Esophagus squamous epithelium (tissue), 5 donors: Measurements from ENCODE around the gene OR10H5. TPM values are rescaled to one million over a fixed set of nuclear protein-coding genes. Genes with fewer than 3 reads are reported as not detected.
A peak's percentile ranks its signal among the peaks of the same experiment; 100 is the strongest.

Experiments
- DNase-seq: peaks from one replicate; lab custom pipeline; 2025; lab: John Stamatoyannopoulos, UW
- H3K27ac ChIP-seq, 4 donors: fragments of 200-600 bp; sonication (generic); one replicate each; pipeline ENCODE4 v1.5.1; 2016 to 2019; ENCODE audit warnings: mild to moderate bottlenecking in 1 of 4
- H3K27me3 ChIP-seq, 4 donors: fragments of 200-600 bp; sonication (generic); 1 replicate in 3 of 4; 2 replicates in 1 of 4; pipeline versions ENCODE4 v1.5.1 to v1.6.0; 2017 to 2021; ENCODE audit warnings: antibody characterized with exemption in 1 of 4
- H3K36me3 ChIP-seq, 3 donors: fragments of 200-600 bp; sonication (generic); one replicate each; pipeline ENCODE4 v1.5.1; 2016 to 2019
- H3K4me1 ChIP-seq, 3 donors: fragments of 200-600 bp; sonication (generic); one replicate each; pipeline ENCODE4 v1.5.1; 2017 to 2019
- H3K4me3 ChIP-seq, 4 donors: fragments of 200-600 bp; sonication (generic); 1 replicate in 3 of 4; 2 replicates in 1 of 4; pipeline ENCODE4 v1.5.1; 2016 to 2019; ENCODE audit warnings: mild to moderate bottlenecking in 2 of 4, moderate library complexity in 1 of 4
- H3K9me3 ChIP-seq, 3 donors: fragments of 200-600 bp; sonication (generic); one replicate each; pipeline ENCODE4 v1.5.1; 2016 to 2019
- POLR2A ChIP-seq, 4 donors: fragments of 450-650 bp; IDR thresholded peaks; one replicate each; pipeline ENCODE4 v1.6.1; 2017; ENCODE audit warnings: antibody characterized with exemption in 4 of 4, mild to moderate bottlenecking in 4 of 4, moderate library complexity in 3 of 4
- WGBS, 2 donors: methylation state at CpG; one replicate each; pipeline ENCODE4 v1.1.5; 2018; 5-methylcytosine and 5-hydroxymethylcytosine counted together
- intact Hi-C: fragments of 100-400 bp; cut with DNase I; formaldehyde crosslinking; loops from one replicate; pipeline ENCODE4 v1.15.0; 2022
- total RNA-seq, 4 donors: library from RNA; depleted of rRNA; stranded (reverse); fragments of >200 nt; gene quantifications; one replicate each; pipeline ENCODE4 v1.1.0, GENCODE V29; 2016
- TF ChIP-seq, protein P1 (sequence below), 6 experiments: fragments of 450-650 bp in 4 of 6; fragments of 200-600 bp in 2 of 6; sonication (generic) in 2 of 6; IDR thresholded peaks; one replicate each; pipeline ENCODE4 v1.5.1; 2016 to 2019; ENCODE audit warnings: antibody characterized with exemption in 6 of 6, mild to moderate bottlenecking in 4 of 6, moderate library complexity in 4 of 6
- donor health status: DM: yes; HTN: yes; CAD: no.

Gene OR10H5
- total RNA-seq, 4 donors from 2014 or later, result not detected

DNA sequence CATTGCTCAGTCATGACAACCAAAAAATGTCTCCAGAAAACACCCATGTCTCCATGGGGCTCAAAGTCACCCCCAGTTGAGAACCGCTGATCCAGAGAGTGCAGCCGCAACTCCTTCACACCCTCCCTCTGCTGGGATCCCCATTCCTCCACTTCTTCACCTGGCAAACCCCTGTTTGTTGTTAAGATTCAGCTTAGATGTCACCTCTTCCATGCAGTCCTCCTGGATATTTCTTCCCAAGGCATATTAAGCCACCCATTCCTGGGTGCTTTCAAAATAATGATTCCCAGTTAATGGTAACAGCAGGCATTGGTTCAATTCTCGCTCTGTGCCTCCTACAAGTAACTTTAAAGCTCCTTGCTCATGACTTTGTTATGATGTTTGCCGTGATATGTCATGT lies 24.0 kb downstream of the OR10H5 start:
- no peak for TF ChIP-seq POLR2A (IDR thresholded peaks at IDR 0.05)
- TF ChIP-seq, protein P1, sequence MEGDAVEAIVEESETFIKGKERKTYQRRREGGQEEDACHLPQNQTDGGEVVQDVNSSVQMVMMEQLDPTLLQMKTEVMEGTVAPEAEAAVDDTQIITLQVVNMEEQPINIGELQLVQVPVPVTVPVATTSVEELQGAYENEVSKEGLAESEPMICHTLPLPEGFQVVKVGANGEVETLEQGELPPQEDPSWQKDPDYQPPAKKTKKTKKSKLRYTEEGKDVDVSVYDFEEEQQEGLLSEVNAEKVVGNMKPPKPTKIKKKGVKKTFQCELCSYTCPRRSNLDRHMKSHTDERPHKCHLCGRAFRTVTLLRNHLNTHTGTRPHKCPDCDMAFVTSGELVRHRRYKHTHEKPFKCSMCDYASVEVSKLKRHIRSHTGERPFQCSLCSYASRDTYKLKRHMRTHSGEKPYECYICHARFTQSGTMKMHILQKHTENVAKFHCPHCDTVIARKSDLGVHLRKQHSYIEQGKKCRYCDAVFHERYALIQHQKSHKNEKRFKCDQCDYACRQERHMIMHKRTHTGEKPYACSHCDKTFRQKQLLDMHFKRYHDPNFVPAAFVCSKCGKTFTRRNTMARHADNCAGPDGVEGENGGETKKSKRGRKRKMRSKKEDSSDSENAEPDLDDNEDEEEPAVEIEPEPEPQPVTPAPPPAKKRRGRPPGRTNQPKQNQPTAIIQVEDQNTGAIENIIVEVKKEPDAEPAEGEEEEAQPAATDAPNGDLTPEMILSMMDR (IDR thresholded peaks at IDR 0.05), result no peak
- DNase-seq, result no peak
- Histone ChIP-seq H3K4me1 (peaks cover 0 to 9% (median 0%) of the 10 kb centered on the region in 3 donors), H3K36me3 (no peaks in the 10 kb centered on the region), H3K27ac (no peak overlapping the region), H3K27me3 (peaks cover 0 to 54% (median 0%) of the 10 kb centered on the region in 4 donors), H3K4me3 (no peak overlapping the region), H3K9me3 (no peaks in the 10 kb centered on the region)
- WGBS, 2 donors, result 72 to 77% methylated on average over 4 of the region's 4 CpGs
- intact Hi-C loops, result loop anchor here (5.0 kb wide), 1 partner anchor 184 kb away; no protein-coding TSS in a partner anchor

- DNase-seq, result no peak
- no peak overlapping the region for H3K4me3 ChIP-seq
- no peaks in the 10 kb centered on the region for H3K36me3 ChIP-seq
- no peak overlapping the region for H3K27ac ChIP-seq
- TF ChIP-seq, protein P1 (IDR thresholded peaks at IDR 0.05), result peak in 5 of 6 experiments; percentile 21 to 57 (median 38)
- no peak for TF ChIP-seq POLR2A (IDR thresholded peaks at IDR 0.05)
- peaks cover 0 to 9% (median 0%) of the 10 kb centered on the region in 3 donors for H3K4me1 ChIP-seq
- H3K27me3 ChIP-seq, result peaks cover 0 to 54% (median 0%) of the 10 kb centered on the region in 4 donors
- intact Hi-C loops, result loop anchor here (5.0 kb wide), 1 partner anchor 185 kb away; no protein-coding TSS in a partner anchor
- whole genome bisulfite sequencing, 2 donors, result 19 to 23% methylated on average over 5 to 6 of the region's 6 CpGs
- no peaks in the 10 kb centered on the region for H3K9me3 ChIP-seq
These were observed 24.7 kb downstream of the OR10H5 start for GRCh38 chr19:15812060-15812722.

DNA sequence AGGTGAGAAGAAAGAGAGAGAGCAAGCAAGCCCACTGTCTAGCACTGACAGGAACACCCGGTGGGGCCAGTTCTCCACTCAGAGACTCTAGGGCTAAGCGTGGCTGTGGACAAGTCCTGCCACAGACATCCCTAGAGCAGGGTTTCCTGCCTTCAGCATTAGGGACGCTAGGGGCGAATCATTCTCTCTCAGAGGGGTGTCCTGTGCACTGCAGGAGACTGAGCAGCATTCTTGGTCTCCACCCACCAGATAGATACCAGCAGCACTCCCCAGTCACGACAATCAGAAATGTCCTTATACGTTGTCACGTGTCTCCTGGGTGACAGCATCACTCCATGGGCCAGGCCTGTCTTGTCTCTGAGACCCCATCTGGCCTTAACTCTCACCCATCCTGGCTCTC lies 26.5 kb downstream of the OR10H5 start:
- peaks cover 0 to 52% (median 0%) of the 10 kb centered on the region in 4 donors for H3K27me3 ChIP-seq
- intact Hi-C loops, result loop anchor here (5.0 kb wide), 1 partner anchor 187 kb away; no protein-coding TSS in a partner anchor
- no peak for TF ChIP-seq POLR2A (IDR thresholded peaks at IDR 0.05)
- TF ChIP-seq, protein P1 (IDR thresholded peaks at IDR 0.05), result no peak

GRCh38 chr19:15815306-15815705 lies 27.8 kb downstream of the OR10H5 start, which contains the start of gene OR10H1:
OR10H1 (minus strand) TSS chr19:15815664; CDS start chr19:15808037, 7,627 bp downstream.
- H3K4me1 ChIP-seq, result peaks cover 0 to 4% (median 0%) of the 10 kb centered on the region in 3 donors
- no peak for DNase-seq
- intact Hi-C loops, result no loop called here
- no peaks in the 10 kb centered on the region for H3K9me3 ChIP-seq
- 38 to 53% methylated on average over 3 to 4 of the region's 5 CpGs for WGBS, 2 donors
- H3K4me3 ChIP-seq, result no peak within 1 kb of the TSS
- no peaks in the 10 kb centered on the region for H3K36me3 ChIP-seq
- TF ChIP-seq, protein P1 (IDR thresholded peaks at IDR 0.05), result peak in 1 of 6 experiments; percentile 9
- no peak for TF ChIP-seq POLR2A (IDR thresholded peaks at IDR 0.05)
- peaks cover 0 to 52% (median 0%) of the 10 kb centered on the region in 4 donors for H3K27me3 ChIP-seq
- H3K27ac ChIP-seq, result no peak within 1 kb of the TSS

More for the DNA sequence above, 26.5 kb downstream of the OR10H5 start:
- no peaks in the 10 kb centered on the region for H3K9me3 ChIP-seq
- no peak for DNase-seq
- no peak overlapping the region for H3K27ac ChIP-seq
- H3K36me3 ChIP-seq, result no peaks in the 10 kb centered on the region
- peaks cover 0 to 9% (median 0%) of the 10 kb centered on the region in 3 donors for H3K4me1 ChIP-seq
- 43 to 68% methylated on average over 7 of the region's 7 CpGs for WGBS, 2 donors
- no peak overlapping the region for H3K4me3 ChIP-seq

DNA sequence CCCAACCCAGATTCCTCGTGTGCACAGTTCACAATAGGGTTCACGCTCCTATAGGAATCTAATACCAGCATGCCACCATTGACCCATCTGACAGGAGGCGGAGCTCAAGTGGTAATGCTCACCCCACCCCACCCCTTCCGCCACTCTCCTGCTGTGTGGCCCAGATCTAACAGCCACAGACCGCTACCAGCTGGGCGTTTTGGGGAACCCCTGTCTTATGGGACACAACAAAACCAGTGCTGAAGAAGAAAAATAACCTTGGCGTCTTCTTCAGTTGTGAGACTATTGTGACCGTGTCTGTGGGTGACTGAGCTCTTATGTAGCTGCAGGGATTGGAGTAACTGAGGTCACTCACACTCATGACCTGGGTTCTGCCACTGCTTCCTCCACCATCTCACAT lies 33.2 kb downstream of the OR10H5 start:
- no peak for DNase-seq
- no peak overlapping the region for H3K4me3 ChIP-seq
- 79 to 85% methylated on average over 3 to 8 of the region's 8 CpGs for WGBS, 2 donors
- no peaks in the 10 kb centered on the region for H3K36me3 ChIP-seq
- H3K27ac ChIP-seq, result no peak overlapping the region
- H3K4me1 ChIP-seq, result no peaks in the 10 kb centered on the region
- TF ChIP-seq POLR2A (IDR thresholded peaks at IDR 0.05), result no peak
- TF ChIP-seq, protein P1 (IDR thresholded peaks at IDR 0.05), result no peak
- intact Hi-C loops, result no loop called here
- H3K27me3 ChIP-seq, result peaks cover 0 to 6% (median 0%) of the 10 kb centered on the region in 4 donors
- H3K9me3 ChIP-seq, result no peaks in the 10 kb centered on the region
